Stimulated activated CD4-positive, alpha-beta T cell treated with anti-CD3 and anti-CD28 coated beads, Interleukin-2, amount 100 ng/mL, for 4 hours (primary cell): Measurements from ENCODE around the gene PYCR2.
A peak's percentile ranks its signal among the peaks of the same experiment; 100 is the strongest.
"Not testable (repeated sequence)": the region's sequence is repeated elsewhere in the genome, so short reads cannot be mapped to it uniquely, and the experiment has no call there.

ENCODE experiments used
- DNase-seq: peaks from one replicate; pipeline ENCODE4 v3.0.0-alpha.2; 2020; ENCODE audit warnings: low read depth

PYCR2 gene

GRCh38 chr1:225890346-225891228, 33.5 kb downstream of the PYCR2 start:
- no peak for DNase-seq

GRCh38 chr1:225889743-225890142, 34.3 kb downstream of the PYCR2 start:
- DNase-seq: no peak

- no peak for DNase-seq
These were observed 35.0 kb downstream of the PYCR2 start, which contains the start of gene LEFTY1 for GRCh38 chr1:225888898-225889601. TSS of gene LEFTY1 (minus strand) at chr1:225889146. CDS start at chr1:225889066, 80 bp downstream.

GRCh38 chr1:225888289-225888897, 35.7 kb downstream of the PYCR2 start:
- no peak for DNase-seq

GRCh38 chr1:225887554-225888288, 36.3 kb downstream of the PYCR2 start:
- DNase-seq: not testable (repeated sequence)

- DNase-seq: no peak
These were observed 37.1 kb downstream of the PYCR2 start for GRCh38 chr1:225887030-225887314.

- DNase-seq: no peak
These were observed 37.7 kb downstream of the PYCR2 start for GRCh38 chr1:225886159-225887029.

GRCh38 chr1:225885336-225885735, 38.7 kb downstream of the PYCR2 start:
- DNase-seq: no peak

- DNase-seq: no peak
These were observed 40.3 kb downstream of the PYCR2 start for GRCh38 chr1:225883616-225884265.

GRCh38 chr1:225882694-225883615, 41.1 kb downstream of the PYCR2 start:
- DNase-seq: no peak

- peak; percentile 81 for DNase-seq
These were observed 41.9 kb downstream of the PYCR2 start, which contains the start of gene TMEM63A for GRCh38 chr1:225881959-225882693. TSS of gene TMEM63A (minus strand) at chr1:225882380. CDS start at chr1:225877580, 4,800 bp downstream.

GRCh38 chr1:225881081-225881958, 42.7 kb downstream of the PYCR2 start:
- no peak for DNase-seq

GRCh38 chr1:225880636-225881035, 43.4 kb downstream of the PYCR2 start:
- no peak for DNase-seq

GRCh38 chr1:225880222-225880588, 43.8 kb downstream of the PYCR2 start:
- no peak for DNase-seq

GRCh38 chr1:225879521-225880221, 44.4 kb downstream of the PYCR2 start:
- no peak for DNase-seq

- DNase-seq: no peak
These were observed 45.8 kb downstream of the PYCR2 start for GRCh38 chr1:225878282-225878681.

GRCh38 chr1:225877580-225877979, 46.5 kb downstream of the PYCR2 start:
- no peak for DNase-seq
